ENCODE measurements around the gene TACR1.
"Not testable (repeated sequence)": the region's sequence is repeated elsewhere in the genome, so short reads cannot be mapped to it uniquely, and the experiment has no call there.

The TACR1 gene

GRCh38 chr2:75173740-75174139, 25.6 kb downstream of the TACR1 start:
- ChIA-PET POLR2A (no interaction called here), CTCF (no interaction called here)
- TF ChIP-seq, protein P1, sequence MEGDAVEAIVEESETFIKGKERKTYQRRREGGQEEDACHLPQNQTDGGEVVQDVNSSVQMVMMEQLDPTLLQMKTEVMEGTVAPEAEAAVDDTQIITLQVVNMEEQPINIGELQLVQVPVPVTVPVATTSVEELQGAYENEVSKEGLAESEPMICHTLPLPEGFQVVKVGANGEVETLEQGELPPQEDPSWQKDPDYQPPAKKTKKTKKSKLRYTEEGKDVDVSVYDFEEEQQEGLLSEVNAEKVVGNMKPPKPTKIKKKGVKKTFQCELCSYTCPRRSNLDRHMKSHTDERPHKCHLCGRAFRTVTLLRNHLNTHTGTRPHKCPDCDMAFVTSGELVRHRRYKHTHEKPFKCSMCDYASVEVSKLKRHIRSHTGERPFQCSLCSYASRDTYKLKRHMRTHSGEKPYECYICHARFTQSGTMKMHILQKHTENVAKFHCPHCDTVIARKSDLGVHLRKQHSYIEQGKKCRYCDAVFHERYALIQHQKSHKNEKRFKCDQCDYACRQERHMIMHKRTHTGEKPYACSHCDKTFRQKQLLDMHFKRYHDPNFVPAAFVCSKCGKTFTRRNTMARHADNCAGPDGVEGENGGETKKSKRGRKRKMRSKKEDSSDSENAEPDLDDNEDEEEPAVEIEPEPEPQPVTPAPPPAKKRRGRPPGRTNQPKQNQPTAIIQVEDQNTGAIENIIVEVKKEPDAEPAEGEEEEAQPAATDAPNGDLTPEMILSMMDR (IDR thresholded peaks at IDR 0.05; ENCODE audit: control extremely low read depth, extremely low read depth, low read depth, missing control alignments): no peak
- no peak for DNase-seq (ENCODE audit: extremely low spot score)

DNA sequence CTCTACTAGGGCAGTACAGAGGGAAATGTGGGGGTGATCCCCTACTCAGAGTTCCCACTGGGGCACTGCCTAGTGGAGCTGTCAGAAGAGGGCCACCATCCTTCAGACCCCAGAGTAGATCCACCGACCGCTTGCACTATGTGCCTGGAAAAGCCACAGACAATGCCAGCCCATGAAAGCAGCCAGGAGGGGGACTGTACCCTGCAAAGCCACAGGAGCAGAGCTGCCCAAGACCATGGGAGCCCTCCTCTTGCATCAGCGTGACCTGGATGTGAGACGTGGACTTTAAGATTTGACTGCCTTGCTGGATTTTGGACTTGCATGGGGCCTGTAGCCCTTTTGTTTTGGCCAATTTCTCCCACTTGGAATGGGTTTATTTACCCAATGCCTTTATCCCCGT, 27.9 kb downstream of the TACR1 start:
- DNase-seq (ENCODE audit: extremely low spot score); POLR2A ChIA-PET: not testable (repeated sequence)
- CTCF ChIA-PET: interaction anchor here (1.6 kb wide), 1 partner anchor 28 kb away, joined by 5 read pairs; the partner anchor contains the start of gene TACR1

GRCh38 chr2:75170889-75171288, 28.4 kb downstream of the TACR1 start:
- CTCF ChIA-PET: interaction anchor here (1.6 kb wide), 1 partner anchor 29 kb away, joined by 5 read pairs; the partner anchor contains the start of gene TACR1
- DNase-seq (ENCODE audit: extremely low spot score): no peak
- POLR2A ChIA-PET: no interaction called here
- TF ChIP-seq, protein P1 (IDR thresholded peaks at IDR 0.05; ENCODE audit: control extremely low read depth, extremely low read depth, low read depth, missing control alignments): no peak

- POLR2A ChIA-PET: no interaction called here
- CTCF ChIA-PET: interaction anchor here (1.0 to 1.2 kb wide), 4 partner anchors 11 to 46 kb away, joined by 3 to 4 read pairs (median 3); partner anchors contain the start of gene TACR1
Measured at GRCh38 chr2:75168186-75168585, 31.1 kb downstream of the TACR1 start.

DNA sequence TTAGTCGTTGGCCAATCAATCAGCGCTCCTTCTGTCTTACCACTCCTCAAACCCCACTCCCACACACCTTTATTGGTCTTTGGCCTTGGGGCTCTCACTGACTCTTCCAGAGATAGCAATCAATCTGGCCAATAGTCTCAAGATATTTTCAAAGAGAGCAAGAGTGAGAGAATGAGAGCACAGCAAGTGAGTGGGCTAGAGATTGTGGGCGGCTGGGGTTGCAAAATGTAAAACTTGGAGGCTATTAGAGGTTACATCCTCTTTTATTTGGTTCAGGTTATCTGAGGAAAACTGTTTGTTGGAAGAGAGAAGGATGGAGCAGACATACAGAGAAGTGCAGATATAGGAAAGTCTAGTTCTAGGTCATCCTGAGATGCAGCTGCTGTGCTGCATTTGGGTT, 32.8 kb downstream of the TACR1 start:
- CTCF ChIA-PET: no interaction called here
- TF ChIP-seq, protein P1 (IDR thresholded peaks at IDR 0.05; ENCODE audit: control extremely low read depth, extremely low read depth, low read depth, missing control alignments): no peak
- POLR2A ChIA-PET: no interaction called here
- DNase-seq (ENCODE audit: extremely low spot score): no peak

More at GRCh38 chr2:75168186-75168585, 31.1 kb downstream of the TACR1 start:
- no peak for DNase-seq (ENCODE audit: extremely low spot score)
- TF ChIP-seq, protein P1 (IDR thresholded peaks at IDR 0.05; ENCODE audit: control extremely low read depth, extremely low read depth, low read depth, missing control alignments): no peak

DNA sequence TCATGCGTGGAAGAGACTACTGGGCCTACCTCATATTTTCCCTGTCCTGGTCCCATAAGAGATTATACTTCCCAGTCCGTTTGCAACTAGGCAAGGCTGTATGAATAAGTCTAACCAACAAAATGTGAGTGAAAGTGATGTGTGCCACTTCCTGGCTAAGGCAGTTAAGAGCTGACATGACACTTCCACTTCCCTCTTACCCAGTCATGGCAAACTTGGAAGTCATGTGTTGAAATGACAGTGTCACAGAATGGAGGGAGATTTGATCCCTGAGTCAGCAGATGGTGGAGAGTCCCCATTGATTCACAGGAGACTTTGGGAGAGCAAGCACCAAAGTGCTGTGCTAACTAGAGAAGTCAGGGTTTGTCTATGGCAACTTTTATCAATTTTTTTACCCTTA, 36.4 kb downstream of the TACR1 start:
- TF ChIP-seq, protein P1 (IDR thresholded peaks at IDR 0.05; ENCODE audit: control extremely low read depth, extremely low read depth, low read depth, missing control alignments): no peak
- no peak for DNase-seq (ENCODE audit: extremely low spot score)
- CTCF ChIA-PET: no interaction called here
- POLR2A ChIA-PET: no interaction called here

- CTCF ChIA-PET: interaction anchor here (1.2 kb wide), 1 partner anchor 24 kb away, joined by 3 read pairs; no protein-coding TSS in a partner anchor
- TF ChIP-seq, protein P1 (IDR thresholded peaks at IDR 0.05; ENCODE audit: control extremely low read depth, extremely low read depth, low read depth, missing control alignments): no peak
- POLR2A ChIA-PET: no interaction called here
- no peak for DNase-seq (ENCODE audit: extremely low spot score)
Measured at GRCh38 chr2:75162259-75162658, 37.1 kb downstream of the TACR1 start.

Data from GM10248 (cell line).